Activated CD4-positive, alpha-beta T cell treated with anti-CD3 and anti-CD28 coated beads, Interleukin-2, amount 50 U/mL, for 48 hours (primary cell): Measurements from ENCODE around the gene FPR3.

Source experiments
- DNase-seq, 2 experiments: peaks; one replicate each; pipeline ENCODE4 v3.0.0-alpha.2; 2020

Gene FPR3

DNA sequence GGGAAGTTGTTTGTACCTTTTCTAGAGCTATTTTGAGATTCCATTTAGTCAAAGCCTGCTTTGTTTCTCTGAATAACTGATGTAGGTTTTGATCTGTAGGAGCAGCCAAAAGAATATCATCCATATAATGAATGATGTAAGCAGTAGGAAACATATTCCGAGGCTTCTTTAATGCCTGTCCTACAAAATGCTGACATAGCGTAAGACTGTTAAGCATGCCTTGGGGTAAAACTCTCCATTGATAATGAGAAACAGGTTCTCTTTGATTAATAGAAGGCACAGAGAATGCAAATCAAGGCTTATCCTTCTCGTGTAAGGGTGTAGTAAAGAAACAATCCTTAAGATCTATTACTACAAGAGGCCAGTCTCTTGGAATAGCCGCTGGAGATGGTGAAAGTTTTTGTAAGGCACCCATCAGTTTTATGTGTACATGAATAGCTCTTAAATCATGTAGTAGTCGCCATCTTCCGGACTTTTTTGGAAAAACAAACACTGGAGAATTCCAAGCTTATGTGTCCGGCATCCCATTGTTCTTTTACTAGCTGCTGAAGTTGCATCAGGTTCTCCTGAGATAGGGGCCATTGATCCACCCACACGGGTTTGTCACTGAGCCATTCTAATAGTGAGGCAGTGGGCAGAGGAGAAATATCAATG is 13.5 kb downstream of the FPR3 start:
- DNase-seq: no peak

DNA sequence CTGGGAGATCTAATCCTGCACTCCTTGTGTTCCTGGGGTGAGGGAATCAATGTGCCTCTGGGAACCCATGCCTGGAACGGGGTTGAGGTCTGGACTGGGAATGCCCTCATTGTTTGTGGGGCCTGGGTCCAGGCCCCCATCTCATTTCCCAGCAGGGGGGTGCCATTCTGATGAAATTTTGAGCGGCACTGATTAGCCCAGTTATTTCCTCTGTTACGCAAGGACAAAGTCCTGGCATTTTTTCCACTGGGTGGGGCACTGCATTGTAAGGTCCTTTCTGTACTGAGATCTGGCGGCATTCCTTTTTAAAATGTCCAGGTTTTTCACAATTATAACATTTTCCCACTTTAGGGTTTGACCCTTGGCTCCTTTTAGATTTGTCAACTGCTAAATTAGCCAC is 14.8 kb downstream of the FPR3 start:
- no peak for DNase-seq

DNA sequence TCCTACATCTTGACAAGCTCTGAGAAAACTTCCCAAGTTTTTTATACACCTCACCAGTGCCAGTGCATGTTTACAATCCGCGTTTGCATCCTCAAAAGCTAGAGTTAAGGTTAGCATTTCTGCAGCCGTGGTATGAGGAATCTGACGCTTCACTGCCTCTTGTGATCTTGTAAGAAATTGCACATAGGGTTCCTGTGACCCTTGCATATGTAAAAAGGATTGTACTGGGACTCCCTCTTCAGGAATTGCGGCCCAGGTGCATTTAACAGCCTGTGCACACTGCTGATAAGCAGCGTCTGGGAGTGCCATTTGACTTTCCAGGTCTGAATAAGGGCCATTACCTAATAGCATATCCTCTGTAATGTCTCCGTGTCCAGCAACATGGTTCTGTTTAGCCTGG is 15.3 kb downstream of the FPR3 start:
- no peak for DNase-seq

DNA sequence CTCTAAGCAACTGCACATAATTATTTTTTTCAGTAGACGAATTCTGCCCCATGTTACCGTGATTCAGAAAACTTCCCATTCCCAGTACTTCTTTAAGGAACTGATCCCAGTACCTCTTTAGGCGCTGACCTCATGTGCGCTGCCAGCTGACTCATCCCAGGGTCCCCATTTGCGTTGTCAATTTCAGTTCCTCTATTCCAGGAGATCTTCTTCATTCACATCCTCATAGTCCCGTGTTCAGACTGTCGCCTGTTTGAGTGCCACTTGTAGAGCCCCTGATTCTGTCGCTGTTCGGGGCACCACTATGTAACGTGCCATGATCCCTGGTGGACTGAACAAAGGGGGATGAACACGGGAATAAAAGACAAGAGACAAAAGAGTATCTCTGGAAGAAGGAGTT is 16.4 kb downstream of the FPR3 start:
- DNase-seq: no peak

DNA sequence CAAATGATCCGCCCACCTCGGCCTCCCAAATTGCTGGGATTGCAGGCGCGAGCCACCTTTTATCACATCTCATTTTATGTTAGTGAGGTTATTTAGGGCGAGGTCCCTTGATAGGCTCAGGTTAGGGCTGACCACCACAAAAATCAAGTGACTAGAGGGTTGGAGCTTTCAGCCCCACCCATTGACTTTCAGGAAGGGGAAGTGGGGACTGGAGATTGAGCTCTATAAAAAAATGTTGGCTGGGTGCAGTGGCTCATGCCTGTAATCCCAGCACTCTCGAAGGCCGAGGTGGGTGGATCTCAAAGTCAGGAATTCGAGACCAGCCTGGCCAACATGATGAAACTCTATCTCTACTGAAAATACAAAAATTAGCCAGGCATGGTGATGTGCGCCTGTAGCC is 20.1 kb downstream of the FPR3 start:
- DNase-seq: no peak

DNA sequence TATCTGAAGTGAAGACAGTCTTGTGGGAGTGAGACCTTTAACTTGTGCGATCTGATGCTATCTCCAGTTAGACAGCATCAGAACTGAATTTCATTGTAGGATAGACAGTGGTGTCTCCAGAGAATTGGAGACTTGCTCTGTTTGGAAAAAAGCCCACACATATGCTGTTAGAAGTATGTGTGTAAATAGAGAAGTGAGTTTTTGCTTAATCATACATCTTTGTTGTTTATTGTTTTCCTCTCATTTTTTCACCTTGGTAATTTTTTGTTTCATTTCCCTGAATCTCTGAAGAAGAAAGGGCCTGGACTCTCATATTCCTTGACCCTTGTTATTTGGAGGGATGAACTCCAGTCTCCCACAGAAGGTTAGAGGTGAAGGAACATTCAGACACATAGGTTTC is 21.8 kb downstream of the FPR3 start:
- no peak for DNase-seq

DNA sequence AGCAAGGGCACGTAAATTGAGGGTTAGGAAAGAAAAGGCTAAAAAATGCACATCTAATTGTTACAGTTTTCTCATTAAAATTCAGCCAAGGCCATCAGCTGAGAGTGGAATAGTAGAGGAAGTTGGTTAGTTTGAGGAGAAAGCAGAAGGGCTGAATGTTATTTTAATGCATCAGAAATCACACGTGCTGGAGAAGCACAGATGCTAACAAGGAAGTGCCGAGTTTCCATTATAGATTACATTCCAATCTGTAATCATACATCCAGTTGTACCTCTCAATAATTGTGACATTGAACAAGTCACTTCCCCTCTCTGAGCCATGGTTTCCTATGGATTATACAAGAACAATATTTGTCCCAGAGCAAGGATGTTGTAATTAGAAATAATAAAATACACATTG is 25.1 kb downstream of the FPR3 start:
- no peak for DNase-seq

DNA sequence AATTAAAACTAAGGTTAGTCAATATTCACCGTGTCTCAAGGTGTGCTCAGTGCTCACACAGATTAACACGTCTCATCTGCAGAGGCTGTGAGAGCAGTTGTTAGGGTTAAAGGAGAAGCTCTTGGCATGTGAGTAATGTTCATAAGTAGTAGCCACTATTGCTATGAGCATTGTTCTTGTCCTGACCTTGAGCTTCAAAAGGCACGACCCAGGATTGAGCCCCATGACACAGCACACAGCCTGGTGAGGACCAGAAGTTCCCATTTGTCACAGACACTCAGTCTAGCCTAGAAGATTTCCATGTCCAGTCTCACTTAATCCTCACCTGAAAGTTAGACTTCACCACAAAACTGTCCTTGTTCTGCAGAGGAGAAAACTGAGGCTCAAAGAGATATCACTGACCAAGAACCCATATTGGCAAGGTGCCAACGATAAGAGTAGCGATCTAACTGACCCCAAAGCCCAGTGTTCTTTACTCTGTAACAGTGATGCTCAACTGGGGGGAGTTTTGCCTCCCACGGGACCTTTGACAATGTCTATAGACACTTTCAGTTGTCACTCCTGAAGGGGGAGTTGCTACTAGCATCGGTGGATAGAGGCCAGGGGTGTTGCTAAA is 26.0 kb downstream of the FPR3 start:
- DNase-seq: no peak

DNA sequence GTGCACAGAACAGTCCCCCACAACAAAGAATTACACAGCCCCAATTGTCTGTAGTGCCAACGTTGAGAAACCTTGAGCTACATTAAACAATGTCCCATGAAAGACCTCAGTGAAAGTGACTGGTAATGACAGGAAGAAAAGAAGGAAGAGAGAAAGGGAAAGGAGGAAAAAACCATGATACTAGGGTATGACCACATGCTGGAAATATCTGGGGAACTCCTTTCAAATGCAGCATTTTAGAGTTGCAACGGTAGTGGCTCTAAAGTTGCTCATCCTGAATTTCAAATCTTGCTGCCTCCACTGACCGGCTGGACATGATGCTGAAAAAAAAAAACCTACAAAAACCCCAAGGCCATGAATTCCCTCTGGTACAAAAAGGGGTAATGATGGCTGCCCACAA is 26.5 kb downstream of the FPR3 start:
- no peak for DNase-seq

DNA sequence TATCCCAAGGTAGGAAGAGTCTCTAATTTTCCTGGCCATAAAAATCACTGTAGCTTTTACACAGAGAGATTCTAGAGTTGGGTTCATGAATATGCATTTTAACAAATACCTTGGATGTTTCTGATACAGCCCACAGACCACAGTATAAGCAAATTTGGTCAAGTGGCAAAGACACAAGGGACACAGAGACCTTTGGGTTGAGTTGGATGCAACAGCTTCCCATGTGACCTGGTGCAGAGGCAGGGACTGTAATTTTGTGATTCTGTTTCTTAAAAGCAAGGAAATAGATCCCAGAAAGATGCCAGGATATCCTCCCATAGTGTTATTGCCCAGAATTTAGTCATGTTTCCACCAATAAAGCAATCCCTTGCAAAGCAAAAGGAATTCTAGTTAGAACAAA is 27.0 kb downstream of the FPR3 start:
- DNase-seq: no peak

DNA sequence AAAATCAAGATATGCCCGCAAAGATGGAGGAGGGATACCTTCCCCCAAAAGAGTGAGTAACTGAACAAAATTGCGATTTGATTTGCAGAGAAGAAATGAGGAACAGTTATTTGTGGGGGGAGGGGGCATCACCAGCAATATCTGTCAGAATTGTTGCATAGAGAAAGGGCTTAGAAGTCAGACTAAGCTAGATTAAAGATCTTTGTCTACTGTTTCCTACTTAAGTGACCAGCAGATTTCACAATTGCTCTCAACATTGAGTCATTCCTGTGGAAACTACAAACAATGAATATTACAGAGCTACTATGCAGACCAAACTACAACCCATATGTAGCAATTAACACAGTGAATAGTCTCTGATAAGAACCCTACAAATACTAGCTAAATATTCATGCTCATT is 27.4 kb downstream of the FPR3 start:
- DNase-seq: no peak

DNA sequence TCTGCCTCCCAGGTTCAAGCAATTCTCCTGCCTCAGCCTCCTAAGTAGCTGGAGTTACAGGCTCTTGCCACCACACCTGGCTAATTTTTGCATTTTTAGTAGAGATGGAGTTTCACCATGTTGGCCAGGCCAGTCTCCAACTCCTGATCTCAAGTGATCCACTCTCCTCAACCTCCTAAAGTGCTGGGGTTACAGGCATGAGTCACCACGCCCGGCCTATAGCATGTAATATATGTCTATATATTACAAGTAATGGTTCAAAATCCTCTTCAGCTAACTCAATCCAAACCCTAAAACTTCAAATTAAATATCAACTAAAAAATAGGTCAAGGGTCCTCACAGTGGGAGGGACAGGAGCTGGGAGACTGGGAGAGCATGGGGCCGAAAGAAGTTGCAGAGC is 28.0 kb downstream of the FPR3 start:
- DNase-seq: no peak

DNA sequence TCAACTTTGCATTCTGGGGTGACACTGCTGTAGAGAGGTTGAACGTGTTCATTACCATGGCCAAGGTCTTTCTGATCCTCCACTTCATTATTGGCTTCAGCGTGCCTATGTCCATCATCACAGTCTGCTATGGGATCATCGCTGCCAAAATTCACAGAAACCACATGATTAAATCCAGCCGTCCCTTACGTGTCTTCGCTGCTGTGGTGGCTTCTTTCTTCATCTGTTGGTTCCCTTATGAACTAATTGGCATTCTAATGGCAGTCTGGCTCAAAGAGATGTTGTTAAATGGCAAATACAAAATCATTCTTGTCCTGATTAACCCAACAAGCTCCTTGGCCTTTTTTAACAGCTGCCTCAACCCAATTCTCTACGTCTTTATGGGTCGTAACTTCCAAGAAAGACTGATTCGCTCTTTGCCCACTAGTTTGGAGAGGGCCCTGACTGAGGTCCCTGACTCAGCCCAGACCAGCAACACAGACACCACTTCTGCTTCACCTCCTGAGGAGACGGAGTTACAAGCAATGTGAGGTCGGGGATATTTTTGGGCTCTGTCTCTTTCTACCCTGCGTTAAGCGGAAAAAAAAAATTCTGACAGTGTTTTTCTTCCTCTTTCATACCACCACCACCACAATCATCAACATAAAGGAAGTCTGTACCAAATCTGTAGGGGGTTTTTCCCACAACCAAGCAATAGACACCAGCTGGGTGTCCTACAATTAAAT is 29.5 kb downstream of the FPR3 start:
- no peak for DNase-seq

DNA sequence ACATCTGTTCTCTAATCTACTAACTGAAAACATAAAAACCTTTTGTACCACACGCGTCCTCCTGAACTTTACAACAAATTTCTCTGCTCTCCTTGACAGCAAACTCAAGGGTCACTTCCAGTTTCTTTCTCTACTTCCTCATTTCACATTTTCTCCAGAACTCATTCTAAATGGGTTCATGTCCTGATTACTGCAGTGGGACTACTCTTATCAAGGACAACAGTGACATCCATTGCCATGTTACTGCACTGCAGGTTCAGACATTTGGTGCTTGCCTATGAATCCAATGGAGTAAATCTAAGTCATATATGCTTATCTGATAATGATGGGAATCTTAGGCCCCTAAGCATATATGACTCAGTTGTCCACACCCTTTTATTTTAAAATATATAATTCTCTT is 35.3 kb downstream of the FPR3 start:
- no peak for DNase-seq

DNA sequence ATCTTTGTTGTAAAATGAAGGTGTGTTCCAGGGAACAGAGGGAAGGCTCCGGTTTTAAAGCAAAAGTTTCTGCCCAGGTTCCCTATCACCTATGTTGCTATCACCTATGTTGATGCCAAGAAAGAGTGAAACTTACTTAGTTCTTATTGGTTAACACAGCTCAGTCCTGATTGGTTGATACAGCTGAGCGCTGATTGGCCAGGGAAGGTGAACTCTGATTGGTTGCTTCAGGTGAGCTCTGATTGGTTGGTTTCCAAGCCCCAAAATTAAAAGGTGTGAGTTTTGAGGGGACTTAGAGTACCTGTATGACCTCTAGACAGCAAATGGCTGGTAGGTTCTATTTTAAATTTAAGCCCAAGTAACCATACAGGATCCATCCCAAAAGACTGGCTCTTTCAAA is 42.2 kb downstream of the FPR3 start:
- no peak for DNase-seq

DNA sequence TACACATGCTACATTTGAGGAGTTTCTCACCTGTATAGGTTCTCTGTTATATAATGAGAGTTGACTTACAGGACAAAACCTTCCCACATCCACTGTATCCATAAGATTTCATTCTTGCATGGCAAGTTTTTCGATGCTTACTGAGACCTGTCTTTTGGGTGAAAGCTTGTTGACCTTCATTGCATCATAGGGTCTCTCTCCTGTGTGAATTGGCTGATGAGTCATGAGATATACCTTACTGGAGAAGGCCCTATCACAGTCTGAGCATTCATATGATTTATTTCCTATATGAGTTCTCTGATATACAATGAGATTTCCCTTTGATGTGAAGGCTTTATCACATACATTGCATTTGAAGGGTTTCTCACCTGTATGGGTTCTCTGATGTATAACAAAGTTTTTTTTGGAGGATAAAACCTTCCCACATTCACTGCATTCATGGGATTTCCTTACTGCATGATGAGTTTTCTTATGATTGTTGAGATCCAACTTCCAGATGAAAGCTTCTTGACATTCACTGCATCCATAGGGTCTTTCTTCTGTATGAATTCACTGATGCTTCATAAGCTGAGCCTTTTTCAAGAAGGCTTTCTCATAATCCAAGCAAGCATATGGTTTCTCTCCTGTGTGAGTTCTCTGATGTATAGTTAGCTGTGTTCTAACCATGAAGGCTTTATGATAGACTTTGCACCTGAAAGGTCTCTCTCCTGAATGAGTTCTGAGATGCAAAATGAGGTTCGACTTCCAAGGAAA is 67.1 kb downstream of the FPR3 start:
- DNase-seq: no peak

DNA sequence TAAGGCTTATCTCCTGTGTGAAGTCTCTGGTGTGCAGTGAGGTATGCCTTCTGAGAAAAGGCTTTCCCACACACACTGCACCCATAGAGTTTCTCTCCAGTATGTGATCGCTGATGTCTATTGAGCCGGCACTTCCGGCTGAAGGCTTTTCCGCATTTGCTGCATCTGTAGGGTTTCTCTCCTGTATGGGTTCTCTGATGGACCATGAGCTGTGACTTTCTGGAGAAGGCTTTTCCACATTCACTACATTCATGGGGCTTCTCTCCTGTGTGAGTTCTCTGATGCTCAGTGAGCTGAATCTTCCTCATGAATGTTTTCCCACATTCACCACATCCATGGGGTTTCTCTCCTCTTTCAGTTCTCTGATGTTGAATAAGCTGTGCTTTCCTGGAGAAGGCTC is 78.1 kb downstream of the FPR3 start:
- DNase-seq: no peak
